Activated CD4-positive, alpha-beta T cell treated with anti-CD3 and anti-CD28 coated beads, Interleukin-10, Interleukin-2, amounts not matched to agents 100 ng/mL and 50 ng/mL, durations not matched to agents 16 hours and 8 hours (primary cell): Measurements from ENCODE around the gene NUP210.

Experiments used
- DNase-seq: peaks from one replicate; pipeline ENCODE4 v3.0.0-alpha.2; 2020

The NUP210 gene

GRCh38 chr3:13318626-13319470 is 101.3 kb downstream of the NUP210 start:
- no peak for DNase-seq

- DNase-seq: no peak
These were observed 102.4 kb downstream of the NUP210 start for GRCh38 chr3:13317596-13318320.

GRCh38 chr3:13316603-13317002 is 103.5 kb downstream of the NUP210 start:
- DNase-seq: no peak

- no peak for DNase-seq
These were observed 105.2 kb downstream of the NUP210 start for GRCh38 chr3:13314877-13315276.

- DNase-seq: no peak
These were observed 106.3 kb downstream of the NUP210 start for GRCh38 chr3:13313813-13314212.

- no peak for DNase-seq
These were observed 111.1 kb downstream of the NUP210 start for GRCh38 chr3:13309004-13309403.

- DNase-seq: peak; percentile 17
These were observed 111.7 kb downstream of the NUP210 start for GRCh38 chr3:13308380-13308801.

- no peak for DNase-seq
These were observed 113.1 kb downstream of the NUP210 start for GRCh38 chr3:13307041-13307440.

GRCh38 chr3:13305623-13306022 is 114.5 kb downstream of the NUP210 start:
- DNase-seq: no peak

- DNase-seq: no peak
These were observed 116.7 kb downstream of the NUP210 start for GRCh38 chr3:13303410-13303809.

GRCh38 chr3:13301286-13301987 is 118.7 kb downstream of the NUP210 start:
- DNase-seq: peak; percentile 35

GRCh38 chr3:13300546-13301285 is 119.4 kb downstream of the NUP210 start:
- no peak for DNase-seq

- DNase-seq: no peak
These were observed 120.5 kb downstream of the NUP210 start for GRCh38 chr3:13299531-13300155.

- no peak for DNase-seq
These were observed 123.5 kb downstream of the NUP210 start for GRCh38 chr3:13296662-13297061.

GRCh38 chr3:13294442-13295351 is 125.4 kb downstream of the NUP210 start:
- DNase-seq: no peak

GRCh38 chr3:13292375-13292774 is 127.7 kb downstream of the NUP210 start:
- no peak for DNase-seq

- no peak for DNase-seq
These were observed 129.2 kb downstream of the NUP210 start for GRCh38 chr3:13290941-13291340.

- no peak for DNase-seq
These were observed 130.3 kb downstream of the NUP210 start for GRCh38 chr3:13289771-13290285.

GRCh38 chr3:13288732-13289718 is 131.1 kb downstream of the NUP210 start:
- DNase-seq: no peak

- no peak for DNase-seq
These were observed 132.3 kb downstream of the NUP210 start for GRCh38 chr3:13287833-13288232.
